NCI-H510A treated with DMSO at 0.1 percent for 48 hours (cell line): ENCODE data around the gene HVCN1.
A peak's percentile ranks its signal among the peaks of the same experiment; 100 is the strongest.
"Not testable (repeated sequence)": the region's sequence is repeated elsewhere in the genome, so short reads cannot be mapped to it uniquely, and the experiment has no call there.

Experiments
- DNase-seq: peaks from one replicate; lab custom pipeline; 2025; lab: John Stamatoyannopoulos, UW

The HVCN1 gene

GRCh38 chr12:110688446-110689280 is at the start of gene HVCN1:
HVCN1 (minus strand) TSS chr12:110689115; CDS start chr12:110683245, 5,870 bp downstream.
- no peak for DNase-seq

DNA sequence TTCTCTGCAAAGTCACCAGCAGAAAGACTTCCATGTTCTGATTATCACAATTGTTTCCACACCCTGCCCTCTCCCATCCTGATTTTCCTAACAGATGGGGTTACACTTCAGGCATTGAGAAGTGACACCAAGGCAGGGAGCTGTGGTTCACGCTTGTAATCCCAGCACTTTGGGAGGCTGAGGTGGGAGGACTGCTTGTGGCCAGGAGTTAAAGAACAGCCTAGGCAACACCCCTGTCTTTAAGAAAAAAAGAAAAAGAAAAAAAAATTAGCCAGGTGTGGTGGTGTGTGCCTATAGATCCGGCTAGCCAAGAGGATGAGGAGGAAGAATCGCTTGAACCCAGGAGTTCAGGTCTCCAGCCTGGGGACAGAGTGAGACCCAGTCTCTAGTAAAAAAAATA is 48.6 kb upstream of the HVCN1 start:
- no peak for DNase-seq

GRCh38 chr12:110737016-110737415 is 48.1 kb upstream of the HVCN1 start:
- DNase-seq: not testable (repeated sequence)

DNA sequence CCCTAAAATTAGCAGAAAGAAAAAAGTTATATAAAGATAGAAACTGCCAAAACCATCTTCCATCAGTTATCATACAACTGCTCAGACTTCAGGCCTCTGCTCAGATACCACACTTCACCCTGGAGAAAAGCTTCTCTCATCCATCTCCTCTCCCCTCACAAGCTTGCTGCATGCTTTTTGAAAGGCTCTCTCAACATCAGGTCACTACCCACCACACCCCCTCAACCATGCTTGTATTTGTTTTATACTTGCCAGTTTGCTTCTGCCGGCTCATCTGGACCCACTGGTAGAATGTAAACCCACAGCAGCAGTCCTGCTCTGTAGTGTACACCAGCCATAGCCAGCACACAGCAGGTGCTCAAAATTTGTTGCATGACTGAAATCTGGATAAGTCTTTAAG is 45.0 kb upstream of the HVCN1 start:
- DNase-seq: peak; percentile 76

- DNase-seq: no peak
These were observed 44.3 kb upstream of the HVCN1 start for GRCh38 chr12:110733089-110733715.

DNA sequence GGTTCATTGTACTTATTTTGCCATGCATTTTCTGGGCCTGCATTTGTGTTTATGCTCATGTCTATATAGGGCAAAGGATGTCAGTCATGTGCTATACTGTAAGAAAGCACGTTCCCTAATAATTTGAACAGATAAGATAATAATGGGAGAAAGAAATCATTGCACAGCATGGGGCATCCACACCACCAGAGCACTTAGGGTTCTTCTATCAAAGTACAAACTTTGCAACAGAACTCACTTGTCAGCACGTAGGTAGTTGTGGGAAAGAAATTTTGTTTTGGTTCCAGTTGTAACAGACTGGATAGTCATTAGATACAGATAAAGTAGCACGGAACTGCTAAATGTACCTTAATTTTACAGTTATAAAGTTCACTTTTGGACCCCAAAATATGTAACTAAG is 43.7 kb upstream of the HVCN1 start:
- DNase-seq: no peak

DNA sequence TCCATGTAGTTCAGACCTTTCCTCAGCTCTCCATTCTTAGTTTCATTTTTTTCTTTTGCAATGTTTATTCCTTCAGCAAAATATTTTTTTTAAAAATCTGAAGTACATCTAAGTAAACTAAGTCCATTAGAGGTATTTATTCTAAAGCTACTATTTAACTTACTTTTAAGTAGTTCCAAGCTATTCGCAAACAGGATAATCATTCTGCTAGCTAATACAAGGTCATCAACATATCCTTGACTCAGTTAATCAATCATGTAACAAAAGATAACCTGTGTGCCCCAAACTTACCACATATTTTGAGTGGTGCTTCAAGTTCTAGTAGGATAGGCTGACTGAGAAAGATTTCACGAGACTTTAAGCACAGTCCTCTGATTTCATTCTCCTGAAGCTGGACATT is 42.6 kb upstream of the HVCN1 start:
- DNase-seq: no peak

DNA sequence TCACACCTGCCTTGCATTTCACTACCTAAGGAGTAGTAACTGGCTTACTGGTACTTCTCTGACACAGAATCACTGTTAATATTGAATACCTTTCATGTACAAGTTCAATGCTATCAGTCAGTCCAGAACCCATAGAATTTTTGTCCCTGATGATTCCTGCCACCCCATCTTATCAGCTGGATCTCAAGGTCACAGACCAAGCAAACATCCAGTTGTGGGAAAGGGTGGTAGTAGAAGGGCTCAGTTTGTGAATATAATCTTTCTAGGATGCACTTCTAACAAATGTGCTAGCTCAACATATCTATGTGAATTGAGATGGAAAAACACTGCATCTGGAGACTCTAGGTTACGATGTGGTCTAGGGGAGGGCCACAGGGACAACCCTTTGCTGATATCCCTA is 39.7 kb upstream of the HVCN1 start:
- DNase-seq: no peak

DNA sequence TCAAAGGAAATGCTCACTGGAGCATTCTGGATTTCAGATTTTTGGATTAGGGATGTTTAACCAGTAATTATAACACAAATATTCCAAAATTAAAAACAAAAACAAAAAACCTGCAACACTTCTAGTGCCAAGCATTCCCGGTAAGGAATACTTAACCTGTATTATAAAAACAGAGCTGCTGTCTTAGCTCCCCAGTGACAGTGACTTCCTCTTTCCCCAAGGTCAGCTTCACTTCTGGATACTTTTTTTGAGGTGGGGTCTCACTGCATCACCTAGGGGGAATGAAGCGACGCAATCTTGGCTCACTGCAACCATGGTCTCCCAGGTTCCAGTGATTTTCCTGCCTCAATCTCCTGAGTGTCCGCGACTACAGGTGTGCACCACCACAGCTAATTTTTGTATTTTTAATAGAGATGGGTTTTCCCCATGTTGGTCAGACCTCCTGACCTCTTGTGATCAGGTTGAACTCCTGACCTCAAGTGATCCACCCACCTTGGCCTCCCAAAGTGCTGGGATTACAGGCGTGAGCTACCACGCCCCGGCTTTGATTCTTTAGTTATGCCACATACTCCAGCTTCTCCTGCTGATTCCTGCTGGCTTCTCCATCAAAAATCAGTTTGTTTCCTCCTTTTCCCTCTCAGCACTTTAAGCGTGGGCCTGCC is 37.9 kb upstream of the HVCN1 start:
- DNase-seq: no peak

DNA sequence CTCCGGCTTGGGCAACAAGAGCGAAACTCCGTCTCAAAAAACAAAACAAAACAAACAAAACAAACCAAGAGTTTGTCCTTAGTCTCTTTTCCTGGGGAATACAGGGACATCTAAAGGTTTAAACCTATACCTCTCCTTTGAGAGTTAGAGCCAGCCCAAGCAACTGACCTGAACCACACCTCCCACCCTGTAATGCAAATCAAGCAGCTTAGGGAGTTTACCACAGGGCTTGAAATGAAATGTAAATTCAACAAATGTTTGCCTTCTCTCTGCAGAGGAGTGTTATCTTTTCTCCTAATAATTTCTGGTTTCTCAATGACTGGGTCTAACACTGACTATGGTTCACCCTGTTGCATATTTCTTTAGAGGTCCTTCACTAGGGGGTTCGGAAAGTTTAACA is 37.1 kb upstream of the HVCN1 start:
- DNase-seq: no peak

GRCh38 chr12:110725267-110725666 is 36.4 kb upstream of the HVCN1 start:
- no peak for DNase-seq

- DNase-seq: peak; percentile 19
These were observed 34.0 kb upstream of the HVCN1 start for GRCh38 chr12:110722892-110723291.

- peak; percentile 20 for DNase-seq
These were observed 32.7 kb upstream of the HVCN1 start for GRCh38 chr12:110721570-110721969.

DNA sequence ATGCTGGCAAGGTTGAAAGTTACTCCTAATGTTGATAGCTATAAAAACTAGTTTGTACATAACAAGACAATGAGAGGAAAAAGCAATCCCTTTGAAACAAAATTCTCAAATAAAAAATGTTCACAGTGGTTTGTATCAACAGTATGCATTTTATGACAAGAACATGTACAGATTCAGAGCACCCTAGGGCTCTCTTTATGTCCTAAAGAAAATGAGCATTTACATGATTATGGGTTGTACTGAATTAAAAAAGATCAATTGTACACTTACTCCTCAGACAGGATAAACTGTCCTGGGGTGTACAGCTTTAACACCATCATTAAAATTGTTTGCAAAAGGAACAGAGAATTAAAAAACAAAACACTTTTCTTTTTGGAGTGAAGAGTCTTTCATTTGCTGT is 31.6 kb upstream of the HVCN1 start:
- DNase-seq: no peak

DNA sequence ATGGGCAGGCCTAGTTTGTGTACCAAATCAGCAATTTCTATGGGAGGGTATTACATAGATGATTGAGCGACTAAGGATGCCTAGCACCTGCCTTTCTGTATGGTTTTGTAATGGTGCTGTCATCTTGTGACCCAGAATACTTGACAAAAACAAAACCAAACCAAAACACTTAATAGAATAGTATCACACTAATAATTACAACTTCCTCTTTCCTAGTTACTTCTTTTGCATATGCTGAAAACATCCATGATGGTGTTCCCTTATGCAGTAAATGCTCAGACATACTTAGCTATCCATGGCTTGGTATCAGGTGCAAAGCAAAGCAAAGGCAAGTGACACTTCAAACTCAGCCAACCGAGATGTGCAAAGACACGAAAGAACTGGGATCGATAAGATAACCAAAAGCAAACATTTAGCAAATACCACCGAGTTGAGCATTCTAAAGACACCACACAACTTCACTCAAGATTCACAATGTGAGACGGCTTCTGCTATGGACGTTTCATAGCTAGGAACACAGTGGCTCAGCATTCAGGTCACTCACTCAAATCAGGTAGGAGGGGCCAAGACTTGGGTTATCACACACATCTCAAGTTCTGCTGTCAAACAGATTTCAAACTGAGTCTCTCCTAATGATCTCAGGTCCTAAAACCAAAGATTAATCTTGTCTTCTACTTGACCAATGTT is 29.4 kb upstream of the HVCN1 start:
- DNase-seq: peak; percentile 77

DNA sequence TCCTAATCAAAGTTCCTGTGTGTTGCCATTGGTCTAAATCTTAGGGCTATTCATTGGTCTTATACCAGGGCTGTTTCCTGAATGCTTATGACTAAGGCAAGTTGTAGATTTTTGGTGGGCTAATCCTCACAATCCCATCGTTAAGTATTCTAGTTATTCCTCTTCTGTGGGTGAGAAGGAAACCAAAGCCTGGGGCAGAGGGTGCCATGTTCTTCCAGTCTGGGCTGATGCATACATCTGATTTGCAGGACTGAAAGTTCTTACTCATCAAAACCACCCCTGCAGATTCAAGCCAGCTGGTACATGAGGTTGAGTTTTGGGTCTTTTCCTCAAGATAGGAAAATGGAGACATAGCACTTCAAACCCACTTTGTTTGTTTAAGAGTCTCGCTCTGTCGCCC is 28.1 kb upstream of the HVCN1 start:
- no peak for DNase-seq

DNA sequence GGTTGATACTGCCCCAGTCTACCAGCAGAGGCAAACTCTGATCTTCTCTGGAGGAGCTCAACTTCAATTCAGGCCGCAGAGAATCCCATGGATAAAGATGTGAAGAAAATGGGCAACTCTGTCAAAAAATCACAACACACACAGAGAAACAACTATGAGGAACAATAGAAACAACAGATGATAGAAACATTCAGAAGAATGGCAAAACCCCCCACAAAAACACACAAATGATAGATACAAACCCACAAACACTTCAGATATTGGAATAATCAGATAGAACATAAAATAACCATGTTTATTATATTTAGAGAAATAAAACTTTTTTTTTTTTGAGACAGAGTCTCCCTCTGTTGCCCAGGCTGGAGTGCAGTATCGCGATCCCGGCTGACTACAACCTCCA is 20.0 kb upstream of the HVCN1 start:
- DNase-seq: no peak

GRCh38 chr12:110705309-110705708 is 16.4 kb upstream of the HVCN1 start:
- DNase-seq: no peak

GRCh38 chr12:110704750-110705149 is 15.8 kb upstream of the HVCN1 start:
- peak; percentile 16 for DNase-seq

DNA sequence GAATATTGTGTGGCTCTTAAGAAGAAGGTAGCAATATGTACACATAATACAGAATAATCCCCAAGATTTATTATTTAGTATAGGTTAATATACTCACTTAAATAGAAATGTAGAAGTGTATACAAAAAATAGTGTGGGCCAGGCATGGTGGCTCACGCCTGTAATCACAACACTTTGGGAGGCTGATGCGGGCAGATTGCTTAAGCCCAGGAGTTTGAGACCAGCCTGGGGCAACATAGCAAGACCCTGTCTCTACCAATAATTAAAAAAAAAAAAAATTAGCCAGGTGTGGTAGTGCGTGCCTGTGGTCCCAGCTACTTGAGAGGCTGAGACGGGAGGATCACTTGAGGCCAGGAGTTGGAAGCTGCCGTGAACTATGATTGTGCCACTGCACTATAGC is 15.3 kb upstream of the HVCN1 start:
- DNase-seq: no peak

DNA sequence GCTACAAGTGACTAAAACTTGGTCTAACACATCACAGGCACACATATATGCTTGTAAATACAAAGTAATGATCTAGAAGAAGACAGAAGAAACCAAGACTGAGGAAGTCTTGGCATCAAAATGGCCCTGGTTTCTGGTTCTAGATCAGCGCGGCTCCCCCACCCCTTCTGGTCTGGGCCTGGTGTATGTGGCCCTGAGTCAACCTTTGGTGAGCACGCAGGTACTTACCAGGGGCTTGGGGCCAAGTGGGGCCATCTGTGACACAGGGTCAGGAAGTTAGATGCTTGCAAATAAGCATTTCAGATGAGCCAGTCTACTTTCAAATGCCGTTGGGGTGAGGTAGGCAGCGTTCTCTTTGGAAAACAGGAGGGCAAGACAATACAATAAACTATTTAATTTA is 13.2 kb upstream of the HVCN1 start:
- no peak for DNase-seq

DNA sequence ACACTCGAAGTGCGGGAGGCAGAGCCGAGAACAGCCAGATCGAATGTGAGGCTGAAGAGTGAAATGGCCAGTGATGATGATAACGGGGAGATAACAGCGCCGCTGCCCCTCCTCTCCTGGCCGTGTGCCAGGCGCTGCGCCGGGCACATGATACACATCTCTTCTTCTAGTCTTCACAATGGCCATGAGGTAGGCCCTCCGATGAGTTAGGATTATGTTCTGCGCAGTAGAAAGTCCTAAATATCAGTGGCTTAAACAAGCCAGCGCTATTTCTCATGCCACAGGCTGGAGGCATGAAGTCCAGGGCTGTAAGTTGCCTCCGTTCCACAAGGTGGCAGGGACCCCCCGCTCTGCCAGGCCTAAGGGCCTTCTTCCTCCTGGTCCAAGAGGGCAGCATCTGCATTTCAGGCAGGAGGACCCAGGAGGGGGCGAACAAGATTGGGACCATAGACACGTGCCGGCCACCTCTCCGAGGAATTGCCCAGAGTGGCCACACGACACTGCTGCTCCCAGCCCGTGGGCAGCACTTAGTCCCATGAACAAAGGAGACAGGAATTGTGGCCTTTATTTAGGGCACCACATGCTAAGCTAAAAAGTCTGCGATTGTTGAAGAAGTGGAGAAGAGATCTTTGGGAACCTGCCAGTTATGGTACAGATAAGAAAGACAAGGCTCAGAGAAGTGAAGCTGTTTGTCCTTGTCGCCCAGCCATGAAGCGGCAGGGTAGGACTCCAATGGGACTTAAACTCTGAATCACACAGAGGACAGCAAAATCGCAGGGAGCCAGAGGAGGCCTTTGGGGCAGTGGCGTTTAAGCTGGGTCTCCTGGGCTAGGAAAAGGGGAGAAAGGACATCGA is 10.9 kb upstream of the HVCN1 start:
- DNase-seq: no peak
